Neural cell (in vitro differentiated cells): ENCODE data around the gene C22orf42.
"Not testable (repeated sequence)": the region's sequence is repeated elsewhere in the genome, so short reads cannot be mapped to it uniquely, and the experiment has no call there.

ENCODE experiments used
- CTCF ChIP-seq: fragments of 450-650 bp; IDR thresholded peaks from 2 replicates; pipeline ENCODE4 v1.5.1; 2014; ENCODE audit warnings: antibody characterized with exemption, mild to moderate bottlenecking, moderate library complexity; ENCODE audit not compliant: poor library complexity, severe bottlenecking
- EZH2 ChIP-seq: fragments of 200-600, 300-800 bp; shearing (Covaris generic), sonication (generic); IDR thresholded peaks from 2 replicates; pipeline ENCODE4 v1.6.1; 2014; ENCODE audit warnings: antibody characterized with exemption, low read length, borderline replicate concordance, mild to moderate bottlenecking; ENCODE audit not compliant: insufficient read depth, poor library complexity, severe bottlenecking
- POLR2AphosphoS5 ChIP-seq: IDR thresholded peaks from 2 replicates; pipeline ENCODE4 v1.6.1; 2012

GRCh38 chr22:32157632-32158031 is 1.5 kb downstream of the C22orf42 start:
- not testable (repeated sequence) for TF ChIP-seq POLR2AphosphoS5, CTCF, EZH2
